Renal pelvis (tissue), 4 donors: Measurements from ENCODE around the gene TMEM59. TPM values are rescaled to one million over a fixed set of nuclear protein-coding genes. Genes with fewer than 3 reads are reported as not detected.
"Not testable (repeated sequence)": the region's sequence is repeated elsewhere in the genome, so short reads cannot be mapped to it uniquely, and the experiment has no call there.

Source experiments
- DNase-seq: peaks from one replicate; pipeline ENCODE4 v3.0.0-alpha.2; 2013
- polyA plus RNA-seq, 3 donors: library from polyadenylated mRNA; unstranded; fragments of 120-200 nt; gene quantifications; one replicate each; pipeline ENCODE4 v1.2.1, GENCODE V29; 2013; ENCODE audit not compliant: insufficient read length in 3 of 3

The TMEM59 gene
- polyA plus RNA-seq, 3 donors = 308 to 352 (median 329) TPM

- peak; percentile 65 for DNase-seq
Measured at GRCh38 chr1:54070171-54070837, 17.3 kb upstream of the TMEM59 start.

GRCh38 chr1:54069791-54070170 is 16.8 kb upstream of the TMEM59 start:
- no peak for DNase-seq

GRCh38 chr1:54064299-54064698 is 11.3 kb upstream of the TMEM59 start:
- no peak for DNase-seq

GRCh38 chr1:54054438-54054749 is 1.4 kb upstream of the TMEM59 start:
- DNase-seq = no peak

GRCh38 chr1:54053745-54054437 is 887 bp upstream of the TMEM59 start:
- no peak for DNase-seq

GRCh38 chr1:54052431-54052933 is 522 bp downstream of the TMEM59 start:
- DNase-seq = peak; percentile 70

GRCh38 chr1:54051933-54052430 is 1.0 kb downstream of the TMEM59 start:
- DNase-seq = no peak

- DNase-seq = not testable (repeated sequence)
Measured at GRCh38 chr1:54050435-54050834, 2.6 kb downstream of the TMEM59 start.

GRCh38 chr1:54047384-54048305 is 5.4 kb downstream of the TMEM59 start:
- no peak for DNase-seq

- DNase-seq = no peak
Measured at GRCh38 chr1:54046671-54047383, 6.2 kb downstream of the TMEM59 start.

GRCh38 chr1:54045496-54045895 is 7.5 kb downstream of the TMEM59 start:
- no peak for DNase-seq

- peak; percentile 15 for DNase-seq
Measured at GRCh38 chr1:54041806-54042205, 11.2 kb downstream of the TMEM59 start.

GRCh38 chr1:54037476-54037875 is 15.5 kb downstream of the TMEM59 start:
- no peak for DNase-seq

GRCh38 chr1:54028306-54029251 is 24.4 kb downstream of the TMEM59 start:
- DNase-seq = no peak

GRCh38 chr1:54027848-54028247 is 25.2 kb downstream of the TMEM59 start:
- DNase-seq = no peak

- not testable (repeated sequence) for DNase-seq
Measured at GRCh38 chr1:54024811-54025210, 28.2 kb downstream of the TMEM59 start.

GRCh38 chr1:54024358-54024757 is 28.6 kb downstream of the TMEM59 start:
- no peak for DNase-seq

- DNase-seq = not testable (repeated sequence)
Measured at GRCh38 chr1:54019562-54020176, 33.3 kb downstream of the TMEM59 start.

GRCh38 chr1:54018635-54019034 is 34.4 kb downstream of the TMEM59 start:
- no peak for DNase-seq

GRCh38 chr1:54017979-54018378 is 35.0 kb downstream of the TMEM59 start, which contains the start of gene LDLRAD1:
Gene LDLRAD1, minus strand, starts transcription at chr1:54018186. Its CDS starts 74 bp downstream, at chr1:54018112.
- no peak for DNase-seq
